ENCODE measurements around the gene CMTR2.
A peak's percentile ranks its signal among the peaks of the same experiment; 100 is the strongest.
"Not testable (repeated sequence)": the region's sequence is repeated elsewhere in the genome, so short reads cannot be mapped to it uniquely, and the experiment has no call there.

CMTR2 gene

GRCh38 chr16:71288890-71289731 is at the start of gene CMTR2:
Gene CMTR2, minus strand, starts transcription at chr16:71289402. Its CDS starts 3,482 bp downstream, at chr16:71285920.
- peak within 1 kb of the TSS; percentile 62 for H3K4me3 ChIP-seq
- no peaks in the 10 kb centered on the region for H3K27me3 ChIP-seq (ENCODE audit: low read depth)
- no peaks in the 10 kb centered on the region; the same call in 1 of the 2 replicates for H3K4me1 ChIP-seq
- H3K36me3 ChIP-seq (replicated peaks), result peaks cover 5% of the 10 kb centered on the region
- in situ Hi-C loops (cut with MboI; ENCODE audit: low sequenced_read_pairs), result no loop called here
- DNase-seq (ENCODE audit: low spot score in 2 of 2), result peak; percentile 93 to 94
- H3K9me3 ChIP-seq, result no peaks in the 10 kb centered on the region; the same call in 1 of the 2 replicates

GRCh38 chr16:71338632-71339031 is 49.4 kb upstream of the CMTR2 start:
- in situ Hi-C loops (cut with MboI; ENCODE audit: low sequenced_read_pairs), result no loop called here
- Histone ChIP-seq H3K36me3 (replicated peaks) (no peaks in the 10 kb centered on the region), H3K27me3 (ENCODE audit: low read depth) (peaks cover 5% of the 10 kb centered on the region; the same call in 1 of the 2 replicates), H3K4me3 (no peak overlapping the region), H3K4me1 (no peaks in the 10 kb centered on the region), H3K9me3 (no peaks in the 10 kb centered on the region)
- DNase-seq (ENCODE audit: low spot score in 2 of 2), result no peak

GRCh38 chr16:71338193-71338592 is 49.0 kb upstream of the CMTR2 start:
- no peak overlapping the region for H3K4me3 ChIP-seq
- in situ Hi-C loops (cut with MboI; ENCODE audit: low sequenced_read_pairs), result no loop called here
- no peaks in the 10 kb centered on the region for H3K36me3 ChIP-seq (replicated peaks)
- H3K4me1 ChIP-seq, result no peaks in the 10 kb centered on the region
- H3K27me3 ChIP-seq (ENCODE audit: low read depth), result peaks cover 5% of the 10 kb centered on the region; the same call in 1 of the 2 replicates
- H3K9me3 ChIP-seq, result no peaks in the 10 kb centered on the region
- no peak for DNase-seq (ENCODE audit: low spot score in 2 of 2)

- DNase-seq (ENCODE audit: low spot score in 2 of 2), result no peak
- Histone ChIP-seq H3K9me3 (no peaks in the 10 kb centered on the region), H3K4me1 (no peaks in the 10 kb centered on the region), H3K36me3 (replicated peaks) (no peaks in the 10 kb centered on the region), H3K4me3 (no peak overlapping the region), H3K27me3 (ENCODE audit: low read depth) (peaks cover 5% of the 10 kb centered on the region; the same call in 1 of the 2 replicates)
- in situ Hi-C loops (cut with MboI; ENCODE audit: low sequenced_read_pairs), result no loop called here
These were observed 48.4 kb upstream of the CMTR2 start for GRCh38 chr16:71337631-71338030.

- Histone ChIP-seq H3K27me3 (ENCODE audit: low read depth) (0 out of 2 replicates have a peak, but pooled peaks cover 3% of the 10 kb centered on the region), H3K4me3 (no peak overlapping the region), H3K9me3 (no peaks in the 10 kb centered on the region), H3K4me1 (no peaks in the 10 kb centered on the region), H3K36me3 (replicated peaks) (no peaks in the 10 kb centered on the region)
- no peak for DNase-seq (ENCODE audit: low spot score in 2 of 2)
- in situ Hi-C loops (cut with MboI; ENCODE audit: low sequenced_read_pairs), result no loop called here
These were observed 38.9 kb upstream of the CMTR2 start for GRCh38 chr16:71328151-71328550.

- H3K4me3 ChIP-seq, result no peak overlapping the region
- no peaks in the 10 kb centered on the region for H3K9me3 ChIP-seq
- in situ Hi-C loops (cut with MboI; ENCODE audit: low sequenced_read_pairs), result no loop called here
- H3K4me1 ChIP-seq, result no peaks in the 10 kb centered on the region
- no peak for DNase-seq (ENCODE audit: low spot score in 2 of 2)
- no peaks in the 10 kb centered on the region for H3K36me3 ChIP-seq (replicated peaks)
- 0 out of 2 replicates have a peak, but pooled peaks cover 3% of the 10 kb centered on the region for H3K27me3 ChIP-seq (ENCODE audit: low read depth)
These were observed 38.5 kb upstream of the CMTR2 start for GRCh38 chr16:71327720-71328119.

- Histone ChIP-seq H3K4me3 (no peak overlapping the region), H3K27me3 (ENCODE audit: low read depth) (no peaks in the 10 kb centered on the region), H3K4me1 (no peaks in the 10 kb centered on the region), H3K9me3 (no peaks in the 10 kb centered on the region), H3K36me3 (replicated peaks) (no peaks in the 10 kb centered on the region)
- no peak for DNase-seq (ENCODE audit: low spot score in 2 of 2)
- in situ Hi-C loops (cut with MboI; ENCODE audit: low sequenced_read_pairs), result no loop called here
These were observed 30.8 kb upstream of the CMTR2 start for GRCh38 chr16:71319999-71320398.

GRCh38 chr16:71315269-71315668 is 26.1 kb upstream of the CMTR2 start:
- no peaks in the 10 kb centered on the region for H3K4me1 ChIP-seq
- DNase-seq (ENCODE audit: low spot score in 2 of 2), result no peak
- H3K4me3 ChIP-seq, result no peak overlapping the region
- H3K36me3 ChIP-seq (replicated peaks), result no peaks in the 10 kb centered on the region
- in situ Hi-C loops (cut with MboI; ENCODE audit: low sequenced_read_pairs), result no loop called here
- H3K27me3 ChIP-seq (ENCODE audit: low read depth), result no peaks in the 10 kb centered on the region
- no peaks in the 10 kb centered on the region for H3K9me3 ChIP-seq

- H3K27me3 ChIP-seq (ENCODE audit: low read depth); H3K9me3 ChIP-seq; H3K4me1 ChIP-seq; H3K36me3 ChIP-seq (replicated peaks); DNase-seq (ENCODE audit: low spot score in 2 of 2); H3K4me3 ChIP-seq; in situ Hi-C loops (cut with MboI; ENCODE audit: low sequenced_read_pairs): not testable (repeated sequence)
These were observed 24.4 kb upstream of the CMTR2 start for GRCh38 chr16:71313591-71313990.

- in situ Hi-C loops (cut with MboI; ENCODE audit: low sequenced_read_pairs), result no loop called here
- H3K4me3 ChIP-seq, result no peak overlapping the region
- H3K4me1 ChIP-seq, result no peaks in the 10 kb centered on the region
- H3K36me3 ChIP-seq (replicated peaks), result no peaks in the 10 kb centered on the region
- no peaks in the 10 kb centered on the region for H3K9me3 ChIP-seq
- no peaks in the 10 kb centered on the region for H3K27me3 ChIP-seq (ENCODE audit: low read depth)
- DNase-seq (ENCODE audit: low spot score in 2 of 2), result peak; percentile 6 to 37
These were observed 22.5 kb upstream of the CMTR2 start for GRCh38 chr16:71311553-71312158.

GRCh38 chr16:71303938-71304337 is 14.7 kb upstream of the CMTR2 start:
- in situ Hi-C loops (cut with MboI; ENCODE audit: low sequenced_read_pairs), result no loop called here
- Histone ChIP-seq H3K36me3 (replicated peaks) (no peaks in the 10 kb centered on the region), H3K27me3 (ENCODE audit: low read depth) (no peaks in the 10 kb centered on the region), H3K4me3 (no peak overlapping the region), H3K4me1 (no peaks in the 10 kb centered on the region), H3K9me3 (no peaks in the 10 kb centered on the region)
- DNase-seq (ENCODE audit: low spot score in 2 of 2), result no peak

- Histone ChIP-seq H3K9me3 (no peaks in the 10 kb centered on the region; the same call in 1 of the 2 replicates), H3K27me3 (ENCODE audit: low read depth) (no peaks in the 10 kb centered on the region), H3K4me1 (no peaks in the 10 kb centered on the region), H3K4me3 (no peak overlapping the region), H3K36me3 (replicated peaks) (no peaks in the 10 kb centered on the region)
- in situ Hi-C loops (cut with MboI; ENCODE audit: low sequenced_read_pairs), result no loop called here
- no peak for DNase-seq (ENCODE audit: low spot score in 2 of 2)
These were observed 8.1 kb upstream of the CMTR2 start for GRCh38 chr16:71297341-71297634.

GRCh38 chr16:71296584-71297340 is 7.6 kb upstream of the CMTR2 start:
- Histone ChIP-seq H3K27me3 (ENCODE audit: low read depth) (no peaks in the 10 kb centered on the region), H3K4me3 (no peak overlapping the region), H3K4me1 (no peaks in the 10 kb centered on the region), H3K36me3 (replicated peaks) (no peaks in the 10 kb centered on the region), H3K9me3 (no peaks in the 10 kb centered on the region; the same call in 1 of the 2 replicates)
- in situ Hi-C loops (cut with MboI; ENCODE audit: low sequenced_read_pairs), result no loop called here
- no peak for DNase-seq (ENCODE audit: low spot score in 2 of 2)

GRCh38 chr16:71295950-71296349 is 6.7 kb upstream of the CMTR2 start:
- Histone ChIP-seq H3K36me3 (replicated peaks) (no peaks in the 10 kb centered on the region), H3K9me3 (no peaks in the 10 kb centered on the region; the same call in 1 of the 2 replicates), H3K4me3 (no peak overlapping the region), H3K4me1 (no peaks in the 10 kb centered on the region), H3K27me3 (ENCODE audit: low read depth) (no peaks in the 10 kb centered on the region)
- no peak for DNase-seq (ENCODE audit: low spot score in 2 of 2)
- in situ Hi-C loops (cut with MboI; ENCODE audit: low sequenced_read_pairs), result no loop called here
